K562 (cell line): Measurements from ENCODE around the gene LMLN. TPM values are rescaled to one million over a fixed set of nuclear protein-coding genes. Genes with fewer than 3 reads are reported as not detected.

Source experiments
- ASH1L ChIP-seq: fragments of 450-650 bp; IDR thresholded peaks from 2 replicates; pipeline ENCODE4 v1.6.1; 2018; ENCODE audit warnings: borderline replicate concordance, mild to moderate bottlenecking, low read depth; ENCODE audit not compliant: partially characterized antibody
- DIDO1 ChIP-seq: fragments of 450-650 bp; IDR thresholded peaks from 2 replicates; pipeline ENCODE4 v1.6.1; 2016; ENCODE audit warnings: low read depth, missing biosample characterization, missing genetic modification characterization
- E2F3 ChIP-seq: fragments of 250-450 bp; sonication (Bioruptor Pico); IDR thresholded peaks from 2 replicates; pipeline ENCODE4 v1.4.0; 2020; ENCODE audit warnings: mild to moderate bottlenecking
- ELF1 ChIP-seq: fragments of 200-800 bp; sonication (Bioruptor generic); IDR thresholded peaks from 2 replicates; pipeline ENCODE4 v1.6.1; 2016; ENCODE audit warnings: missing genetic modification characterization, missing compliant biosample characterization
- FOS ChIP-seq: IDR thresholded peaks from 3 replicates; pipeline ENCODE4 v1.6.1; 2011; ENCODE audit not compliant: insufficient read length; ENCODE audit errors: extremely low read depth
- HMG20B ChIP-seq: fragments of 250-450 bp; sonication (Bioruptor Pico); IDR thresholded peaks from 2 replicates; pipeline ENCODE4 v1.5.0; 2021; ENCODE audit warnings: mild to moderate bottlenecking
- KAT7 ChIP-seq: sonication (generic); formaldehyde crosslinking; IDR thresholded peaks from 2 replicates; pipeline ENCODE4 v1.8.0; 2022; ENCODE audit warnings: missing genetic modification reagents, mild to moderate bottlenecking, borderline replicate concordance
- MAFK ChIP-seq: IDR thresholded peaks from 2 replicates; pipeline ENCODE4 v1.6.1; 2011; ENCODE audit warnings: low read length, improper control_type of control experiment
- MED1 ChIP-seq: sonication (generic); formaldehyde crosslinking; IDR thresholded peaks from 2 replicates; pipeline ENCODE4 v1.8.1; 2023; ENCODE audit warnings: missing genetic modification reagents, borderline replicate concordance
- REST ChIP-seq, 2 experiments: fragments of 450-650 bp; formaldehyde crosslinking in 1 of 2; IDR thresholded peaks; 2 replicates each; pipeline versions ENCODE4 v1.4.0 to v1.6.1; 2014 to 2020; ENCODE audit warnings: mild to moderate bottlenecking in 2 of 2, borderline replicate concordance in 1 of 2, low read depth in 1 of 2
- SREBF1 ChIP-seq: fragments of 150-350 bp; IDR thresholded peaks from 2 replicates; pipeline ENCODE4 v1.6.1; 2014; ENCODE audit warnings: antibody characterized with exemption, low read depth, low read length, borderline replicate concordance
- SREBF2 ChIP-seq: sonication (generic); formaldehyde crosslinking; IDR thresholded peaks from 2 replicates; pipeline ENCODE4 v1.4.0; 2020; ENCODE audit warnings: mild to moderate bottlenecking, missing genetic modification reagents
- ZBTB11 ChIP-seq, 3 experiments: fragments of 200-800 bp in 1 of 3; fragments of 250-450 bp in 1 of 3; fragments of 450-650 bp in 1 of 3; sonication (Bioruptor Pico) in 1 of 3; sonication (Bioruptor generic) in 1 of 3; formaldehyde crosslinking in 1 of 3; IDR thresholded peaks; 2 replicates each; pipeline versions ENCODE4 v1.6.1 to v1.8.0; 2016 to 2022; ENCODE audit warnings: mild to moderate bottlenecking in 2 of 3, missing genetic modification characterization in 2 of 3, missing compliant biosample characterization in 1 of 3, moderate library complexity in 1 of 3
- ZNF3 ChIP-seq: fragments of 250-450 bp; sonication (Bioruptor Pico); IDR thresholded peaks from 2 replicates; pipeline ENCODE4 v1.5.0; 2021; ENCODE audit warnings: mild to moderate bottlenecking, moderate library complexity
- ZNF444 ChIP-seq: fragments of 250-450 bp; sonication (Bioruptor Pico); IDR thresholded peaks from 2 replicates; pipeline ENCODE4 v1.4.0; 2020; ENCODE audit warnings: mild to moderate bottlenecking, moderate library complexity
- ZNF79 ChIP-seq: fragments of 250-450 bp; sonication (Bioruptor Pico); IDR thresholded peaks from 2 replicates; pipeline ENCODE4 v1.4.0; 2020; ENCODE audit warnings: low read depth, mild to moderate bottlenecking, moderate library complexity
- polyA plus RNA-seq, 8 experiments: library from polyadenylated mRNA; depleted of rRNA in 4 of 8; stranded (reverse) in 5 of 8; unstranded in 3 of 8; fragments of >200 nt; fragmentation: Nextera tagmentation in 2 of 8; fragmentation: Illumina TruSeq in 1 of 8; extraction: Ambion mirVana in 2 of 8; extraction: Trizol in 1 of 8; gene quantifications; 2 replicates each; pipeline versions ENCODE4 v1.2.1 to v1.2.3, GENCODE V29; 2011 to 2014; ENCODE audit warnings: inconsistent platforms in 1 of 8, missing spikeins in 1 of 8
- total RNA-seq, 7 experiments: library from RNA; depleted of rRNA in 6 of 7; stranded (reverse); fragments of >200 nt in 6 of 7; fragmentation: Illumina TruSeq in 2 of 7; extraction: Trizol in 2 of 7; gene quantifications; 2 replicates each; pipeline versions ENCODE4 v1.2.1 to v1.2.3, GENCODE V29; 2011 to 2021; ENCODE audit warnings: low replicate concordance in 1 of 7

LMLN gene
- total and polyA plus RNA-seq, 9 of the 15 experiments (the other 6 are each of a cell fraction or from before 2014, with no cell fraction given), result 2.2 to 15.9 (median 6.9) TPM

- TF ChIP-seq ZBTB11 (CRISPR knock-in tag; IDR thresholded peaks at IDR 0.05), result no peak
- no peak for TF ChIP-seq ASH1L
- no peak for TF ChIP-seq SREBF1
- no peak for TF ChIP-seq E2F3 (CRISPR knock-in tag)
- no peak for TF ChIP-seq REST (IDR thresholded peaks at IDR 0.05; ENCODE audit: borderline replicate concordance)
- TF ChIP-seq REST (CRISPR knock-in tag; IDR thresholded peaks at IDR 0.05; ENCODE audit: low read depth), result no peak
- TF ChIP-seq MAFK, result no peak
- no peak for TF ChIP-seq ZNF444 (CRISPR knock-in tag)
- no peak for TF ChIP-seq DIDO1 (tag)
- TF ChIP-seq HMG20B (CRISPR knock-in tag), result no peak
- TF ChIP-seq ZNF79 (CRISPR knock-in tag), result no peak
- TF ChIP-seq KAT7 (CRISPR knock-in tag), result no peak
- TF ChIP-seq ELF1 (tag), result no peak
- no peak for TF ChIP-seq FOS
- TF ChIP-seq SREBF2 (CRISPR knock-in tag), result no peak
- no peak for TF ChIP-seq MED1 (CRISPR knock-in tag)
- no peak for TF ChIP-seq ZNF3 (CRISPR knock-in tag)
Observed at GRCh38 chr3:197960694-197961581, 921 bp downstream of the LMLN start (continued).
